Panc1 (cell line): ENCODE measurements around the gene HAGHL. TPM values are rescaled to one million over a fixed set of nuclear protein-coding genes. Genes with fewer than 3 reads are reported as not detected.

ENCODE experiments used
- ATAC-seq: fragments of 200-7000 bp; cut with Tn5 transposase; 2 replicates; pipeline ENCODE4 v1.9.1; 2020; ENCODE audit warnings: mild to moderate bottlenecking, moderate library complexity
- BruUV-seq: library from RNA; stranded (reverse); fragments of 400-500 nt; replicated peaks from 2 replicates; lab custom pipeline; 2021; lab: Mats Ljungman, UMichigan
- CTCF ChIA-PET: fragments of 300-600 bp; sonication (Branson Sonifier 250); formaldehyde crosslinking; loops from one replicate; lab custom pipeline; 2022; ENCODE audit warnings: antibody characterized with exemption; lab: Charles Lee
- POLR2A ChIA-PET: fragments of 300-600 bp; sonication (Branson Sonifier 250); formaldehyde crosslinking; loops from one replicate; lab custom pipeline; 2022; ENCODE audit warnings: antibody characterized with exemption; lab: Charles Lee
- DNase-seq: peaks from one replicate; pipeline ENCODE4 v3.0.0-alpha.2; 2010; ENCODE audit warnings: low read depth, low spot score
- H3K27ac ChIP-seq: 2 replicates; pipeline ENCODE4 v1.5.1; 2011; ENCODE audit warnings: mild to moderate bottlenecking, low read length, inconsistent platforms
- H3K27me3 ChIP-seq: fragments of 200-500 bp; sonication (Bioruptor generic); 2 replicates; pipeline ENCODE4 v1.6.0; 2014; ENCODE audit warnings: low read length, inconsistent platforms; ENCODE audit not compliant: control insufficient read depth, insufficient read depth
- H3K36me3 ChIP-seq: fragments of 200-500 bp; sonication (Bioruptor generic); 2 replicates; pipeline ENCODE4 v1.5.1; 2014; ENCODE audit warnings: inconsistent platforms, mild to moderate bottlenecking, low read length, moderate library complexity; ENCODE audit not compliant: control insufficient read depth, insufficient read depth
- H3K4me1 ChIP-seq: 2 replicates; pipeline ENCODE4 v1.5.1; 2011; ENCODE audit warnings: inconsistent platforms, mild to moderate bottlenecking, low read length, moderate library complexity; ENCODE audit not compliant: control insufficient read depth, insufficient read depth
- H3K4me3 ChIP-seq, 2 experiments: 2 replicates each; pipeline ENCODE4 v1.5.1; 2011 to 2012; ENCODE audit warnings: low read depth in 2 of 2, low read length in 2 of 2, mild to moderate bottlenecking in 2 of 2, inconsistent platforms in 1 of 2, moderate library complexity in 1 of 2
- H3K9me3 ChIP-seq: fragments of 200-500 bp; sonication (Bioruptor generic); 2 replicates; pipeline ENCODE4 v1.5.1; 2014; ENCODE audit warnings: low read depth, mild to moderate bottlenecking, inconsistent platforms, low read length, moderate library complexity; ENCODE audit not compliant: control insufficient read depth, insufficient read depth
- POLR2AphosphoS5 ChIP-seq: IDR thresholded peaks from 2 replicates; pipeline ENCODE4 v1.6.1; 2012; ENCODE audit warnings: mild to moderate bottlenecking, low read depth, low read length, moderate library complexity
- SIN3A ChIP-seq: IDR thresholded peaks from 2 replicates; pipeline ENCODE4 v1.6.1; 2012; ENCODE audit warnings: low read depth, mild to moderate bottlenecking, low read length, moderate library complexity, borderline replicate concordance; ENCODE audit not compliant: insufficient read depth
- TCF7L2 ChIP-seq: IDR thresholded peaks from 2 replicates; pipeline ENCODE4 v1.6.1; 2011; ENCODE audit warnings: mild to moderate bottlenecking, low read depth, low read length, inconsistent platforms
- in situ Hi-C: cut with HindIII; loops from 2 replicates; pipeline ENCODE4 v1.10.0; 2016; ENCODE audit warnings: low sequenced_read_pairs, low pct_unique_long_range_greater_than_20kb
- intact Hi-C: fragments of 100-400 bp; cut with micrococcal nuclease; formaldehyde crosslinking; loops from one replicate; pipeline ENCODE4 v1.10.0; 2022; ENCODE audit not compliant: unreplicated experiment
- total RNA-seq: library from RNA; stranded (reverse); gene quantifications from one replicate; pipeline ENCODE4 v1.2.1, GENCODE V29; 2021; ENCODE audit not compliant: unreplicated experiment
- TF ChIP-seq, protein P1 (sequence below): fragments of 450-650 bp; IDR thresholded peaks from 2 replicates; pipeline ENCODE4 v1.5.1; 2017; ENCODE audit warnings: mild to moderate bottlenecking
- TF ChIP-seq, protein P2 (sequence below), 2 experiments: IDR thresholded peaks; 2 replicates each; pipeline ENCODE4 v1.6.1; 2011 to 2012; ENCODE audit warnings: low read depth in 2 of 2, control low read depth in 1 of 2, low read length in 1 of 2, mild to moderate bottlenecking in 1 of 2, moderate library complexity in 1 of 2; ENCODE audit not compliant: insufficient read depth in 1 of 2

HAGHL gene
- total RNA-seq, 1 experiment from 2014 or later, result 41.1 TPM

DNA sequence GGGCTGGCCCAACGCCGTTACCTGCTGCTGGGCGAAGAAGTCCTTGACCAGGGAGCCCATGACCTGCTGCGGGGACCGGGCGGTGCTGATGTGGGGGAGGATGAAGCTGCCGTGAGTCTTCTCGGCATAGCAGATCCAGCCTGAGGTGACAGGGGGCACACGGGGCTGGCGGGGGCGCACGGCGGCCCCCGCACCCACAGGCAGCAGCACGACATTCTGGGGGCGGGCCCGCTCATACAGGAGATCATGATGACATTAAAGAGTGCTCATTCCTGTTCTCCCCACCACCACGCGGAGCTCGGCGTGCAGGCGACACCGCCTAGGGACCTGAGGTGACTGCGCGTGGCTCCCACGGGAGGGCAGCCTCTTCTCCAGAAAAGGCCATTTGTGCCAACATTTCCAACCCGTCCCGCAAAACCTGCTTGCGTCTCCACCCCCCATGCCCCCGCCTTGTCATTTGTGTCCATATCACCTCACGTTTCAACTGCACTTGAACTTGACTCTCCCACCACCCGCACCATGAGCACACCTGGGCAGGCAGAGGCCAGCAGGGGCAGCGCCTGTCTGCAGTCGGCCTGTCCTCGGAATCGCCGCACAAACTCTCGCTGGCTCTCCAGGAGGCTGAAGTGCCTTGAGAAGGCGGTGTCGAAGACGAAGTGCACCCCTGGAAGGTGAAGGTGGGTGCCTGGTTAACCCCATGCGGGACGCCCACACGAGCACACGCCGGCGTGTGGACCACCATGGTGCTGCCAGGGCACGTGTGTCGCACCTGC is 7.5 kb downstream of the HAGHL start:
- ChIA-PET CTCF (interaction anchor here (0.6 kb wide), 1 partner anchor 51 kb away, joined by 3 read pairs; no protein-coding TSS in a partner anchor), POLR2A (no interaction called here)
- H3K36me3 ChIP-seq, result peaks cover 2% of the 10 kb centered on the region
- intact Hi-C loops, result no loop called here
- in situ Hi-C loops, result no loop called here
- BruUV-seq, result no TSS peak
- no peaks in the 10 kb centered on the region for H3K9me3 ChIP-seq
- TF ChIP-seq, protein P1, sequence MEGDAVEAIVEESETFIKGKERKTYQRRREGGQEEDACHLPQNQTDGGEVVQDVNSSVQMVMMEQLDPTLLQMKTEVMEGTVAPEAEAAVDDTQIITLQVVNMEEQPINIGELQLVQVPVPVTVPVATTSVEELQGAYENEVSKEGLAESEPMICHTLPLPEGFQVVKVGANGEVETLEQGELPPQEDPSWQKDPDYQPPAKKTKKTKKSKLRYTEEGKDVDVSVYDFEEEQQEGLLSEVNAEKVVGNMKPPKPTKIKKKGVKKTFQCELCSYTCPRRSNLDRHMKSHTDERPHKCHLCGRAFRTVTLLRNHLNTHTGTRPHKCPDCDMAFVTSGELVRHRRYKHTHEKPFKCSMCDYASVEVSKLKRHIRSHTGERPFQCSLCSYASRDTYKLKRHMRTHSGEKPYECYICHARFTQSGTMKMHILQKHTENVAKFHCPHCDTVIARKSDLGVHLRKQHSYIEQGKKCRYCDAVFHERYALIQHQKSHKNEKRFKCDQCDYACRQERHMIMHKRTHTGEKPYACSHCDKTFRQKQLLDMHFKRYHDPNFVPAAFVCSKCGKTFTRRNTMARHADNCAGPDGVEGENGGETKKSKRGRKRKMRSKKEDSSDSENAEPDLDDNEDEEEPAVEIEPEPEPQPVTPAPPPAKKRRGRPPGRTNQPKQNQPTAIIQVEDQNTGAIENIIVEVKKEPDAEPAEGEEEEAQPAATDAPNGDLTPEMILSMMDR, result no peak
- TF ChIP-seq TCF7L2, result no peak
- no peak for TF ChIP-seq POLR2AphosphoS5
- TF ChIP-seq, protein P2, sequence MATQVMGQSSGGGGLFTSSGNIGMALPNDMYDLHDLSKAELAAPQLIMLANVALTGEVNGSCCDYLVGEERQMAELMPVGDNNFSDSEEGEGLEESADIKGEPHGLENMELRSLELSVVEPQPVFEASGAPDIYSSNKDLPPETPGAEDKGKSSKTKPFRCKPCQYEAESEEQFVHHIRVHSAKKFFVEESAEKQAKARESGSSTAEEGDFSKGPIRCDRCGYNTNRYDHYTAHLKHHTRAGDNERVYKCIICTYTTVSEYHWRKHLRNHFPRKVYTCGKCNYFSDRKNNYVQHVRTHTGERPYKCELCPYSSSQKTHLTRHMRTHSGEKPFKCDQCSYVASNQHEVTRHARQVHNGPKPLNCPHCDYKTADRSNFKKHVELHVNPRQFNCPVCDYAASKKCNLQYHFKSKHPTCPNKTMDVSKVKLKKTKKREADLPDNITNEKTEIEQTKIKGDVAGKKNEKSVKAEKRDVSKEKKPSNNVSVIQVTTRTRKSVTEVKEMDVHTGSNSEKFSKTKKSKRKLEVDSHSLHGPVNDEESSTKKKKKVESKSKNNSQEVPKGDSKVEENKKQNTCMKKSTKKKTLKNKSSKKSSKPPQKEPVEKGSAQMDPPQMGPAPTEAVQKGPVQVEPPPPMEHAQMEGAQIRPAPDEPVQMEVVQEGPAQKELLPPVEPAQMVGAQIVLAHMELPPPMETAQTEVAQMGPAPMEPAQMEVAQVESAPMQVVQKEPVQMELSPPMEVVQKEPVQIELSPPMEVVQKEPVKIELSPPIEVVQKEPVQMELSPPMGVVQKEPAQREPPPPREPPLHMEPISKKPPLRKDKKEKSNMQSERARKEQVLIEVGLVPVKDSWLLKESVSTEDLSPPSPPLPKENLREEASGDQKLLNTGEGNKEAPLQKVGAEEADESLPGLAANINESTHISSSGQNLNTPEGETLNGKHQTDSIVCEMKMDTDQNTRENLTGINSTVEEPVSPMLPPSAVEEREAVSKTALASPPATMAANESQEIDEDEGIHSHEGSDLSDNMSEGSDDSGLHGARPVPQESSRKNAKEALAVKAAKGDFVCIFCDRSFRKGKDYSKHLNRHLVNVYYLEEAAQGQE (IDR thresholded peaks at IDR 0.05; ENCODE audit: insufficient read depth in 1 of 2, low read depth in 2 of 2, low read length in 1 of 2), result no peak
- no peak for TF ChIP-seq SIN3A
- DNase-seq (no peak), ATAC-seq (no peak)
- peaks cover under 1% of the 10 kb centered on the region; the same call in 1 of the 2 replicates for H3K4me1 ChIP-seq
- H3K4me3 ChIP-seq, result no peak overlapping the region
- H3K27me3 ChIP-seq, result no peaks in the 10 kb centered on the region
- H3K27ac ChIP-seq, result no peak overlapping the region

DNA sequence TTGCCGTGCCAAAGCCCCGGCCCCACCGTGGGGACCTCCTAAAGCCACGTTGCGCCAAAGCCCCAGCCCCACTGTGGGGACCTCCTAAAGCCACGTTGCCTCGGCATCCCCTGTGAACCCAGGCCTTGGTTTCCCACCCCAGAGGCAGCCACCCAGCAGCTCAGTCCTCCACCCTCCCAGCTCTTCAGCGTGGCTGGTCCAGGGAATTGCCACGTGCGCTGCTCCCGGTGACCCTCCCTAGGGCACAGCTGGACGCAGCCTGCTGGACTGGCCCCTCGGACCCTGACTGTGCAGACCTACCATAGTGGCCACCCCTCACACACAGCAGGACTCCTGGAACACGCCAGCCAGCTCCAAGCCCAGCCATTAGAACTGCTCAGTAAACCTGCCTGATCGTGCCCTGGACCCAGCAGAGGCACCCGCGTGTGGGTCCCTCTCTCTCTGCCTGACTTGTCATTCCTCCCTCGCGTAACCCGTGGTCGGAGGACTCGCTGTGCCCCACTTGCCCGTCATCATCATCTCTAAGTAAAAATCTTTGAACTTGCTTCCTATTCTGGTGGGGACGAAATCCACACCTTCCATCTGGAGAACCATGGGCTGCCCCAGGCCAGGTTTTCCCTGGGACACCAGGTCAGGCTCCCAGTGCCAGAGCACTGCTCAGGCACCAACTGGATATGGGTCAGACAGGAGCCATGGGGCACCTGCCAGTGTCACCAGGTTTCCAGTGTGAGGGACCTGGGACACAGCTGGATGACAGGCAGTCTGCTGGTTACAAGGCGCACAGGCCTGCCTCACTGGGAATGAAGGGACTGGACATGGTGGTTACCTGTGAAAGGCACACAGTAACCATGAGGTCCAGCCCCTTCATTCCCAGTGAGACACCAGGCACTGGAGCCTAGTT is 8.3 kb downstream of the HAGHL start:
- Histone ChIP-seq H3K36me3 (peaks cover 5% of the 10 kb centered on the region), H3K27ac (no peak overlapping the region), H3K4me1 (peaks cover 8% of the 10 kb centered on the region; the same call in 1 of the 2 replicates), H3K27me3 (no peaks in the 10 kb centered on the region), H3K4me3 (no peak overlapping the region), H3K9me3 (no peaks in the 10 kb centered on the region)
- in situ Hi-C loops (no loop called here), intact Hi-C loops (no loop called here)
- POLR2A ChIA-PET, result no interaction called here
- ATAC-seq, result no peak
- no peak for TF ChIP-seq TCF7L2
- TF ChIP-seq, protein P1, result no peak
- no peak for TF ChIP-seq SIN3A
- TF ChIP-seq, protein P2 (IDR thresholded peaks at IDR 0.05; ENCODE audit: insufficient read depth in 1 of 2, low read depth in 2 of 2, low read length in 1 of 2), result no peak
- TF ChIP-seq POLR2AphosphoS5, result no peak
- CTCF ChIA-PET, result interaction anchor here (0.6 kb wide), 1 partner anchor 50 kb away, joined by 3 read pairs; no protein-coding TSS in a partner anchor
- BruUV-seq, result no TSS peak
- DNase-seq, result no peak
